Right forelimb (tissue), 1 donor: Measurements from ENCODE around the gene MLNR.
A peak's percentile ranks its signal among the peaks of the same experiment; 100 is the strongest.

ENCODE experiments used
- DNase-seq: peaks from one replicate; pipeline ENCODE4 v3.0.0-alpha.2; 2018

Gene MLNR

DNA sequence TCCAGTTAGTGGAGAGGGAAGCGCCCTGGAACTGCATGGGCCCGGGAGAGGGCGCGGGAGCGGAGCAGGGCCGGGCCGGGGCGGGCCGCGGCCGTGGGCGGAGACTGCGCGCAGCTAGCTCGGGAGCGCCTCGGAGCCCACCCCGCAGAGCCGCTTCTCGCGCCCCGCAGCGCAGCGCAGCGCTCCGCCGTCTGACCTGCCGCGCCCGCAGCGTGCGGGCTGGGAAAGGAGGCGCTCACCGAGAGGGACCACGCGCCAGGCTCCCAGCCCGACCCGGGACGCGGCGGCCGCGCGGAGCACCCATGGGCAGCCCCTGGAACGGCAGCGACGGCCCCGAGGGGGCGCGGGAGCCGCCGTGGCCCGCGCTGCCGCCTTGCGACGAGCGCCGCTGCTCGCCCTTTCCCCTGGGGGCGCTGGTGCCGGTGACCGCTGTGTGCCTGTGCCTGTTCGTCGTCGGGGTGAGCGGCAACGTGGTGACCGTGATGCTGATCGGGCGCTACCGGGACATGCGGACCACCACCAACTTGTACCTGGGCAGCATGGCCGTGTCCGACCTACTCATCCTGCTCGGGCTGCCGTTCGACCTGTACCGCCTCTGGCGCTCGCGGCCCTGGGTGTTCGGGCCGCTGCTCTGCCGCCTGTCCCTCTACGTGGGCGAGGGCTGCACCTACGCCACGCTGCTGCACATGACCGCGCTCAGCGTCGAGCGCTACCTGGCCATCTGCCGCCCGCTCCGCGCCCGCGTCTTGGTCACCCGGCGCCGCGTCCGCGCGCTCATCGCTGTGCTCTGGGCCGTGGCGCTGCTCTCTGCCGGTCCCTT, at the start of gene MLNR:
Gene MLNR (plus strand): TSS at position 303 of the 820 bp plus-strand sequence. CDS start 0 bp downstream, at position 303.
- DNase-seq, result peak; percentile 64

DNA sequence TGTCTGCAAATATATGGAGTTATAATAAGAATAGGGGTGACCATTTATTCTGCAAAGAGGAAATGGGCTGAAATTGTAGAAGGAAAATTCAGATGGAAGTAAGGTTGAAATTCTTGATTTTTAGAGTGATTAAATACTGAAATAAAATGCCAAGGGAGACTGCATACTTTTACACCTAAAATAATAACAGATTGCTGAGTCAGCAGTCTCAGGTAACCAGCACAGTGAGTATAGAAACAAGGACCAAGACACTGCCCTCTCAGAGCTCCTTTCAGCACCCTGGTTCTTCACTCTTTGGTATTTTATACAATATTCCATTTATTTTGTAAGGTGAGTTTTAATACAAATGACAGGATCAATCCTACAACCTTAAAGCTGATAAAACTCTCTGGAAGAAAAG, 48.8 kb upstream of the MLNR start:
- DNase-seq, result no peak

GRCh38 chr13:49183672-49184325, 36.3 kb upstream of the MLNR start:
- DNase-seq, result no peak

DNA sequence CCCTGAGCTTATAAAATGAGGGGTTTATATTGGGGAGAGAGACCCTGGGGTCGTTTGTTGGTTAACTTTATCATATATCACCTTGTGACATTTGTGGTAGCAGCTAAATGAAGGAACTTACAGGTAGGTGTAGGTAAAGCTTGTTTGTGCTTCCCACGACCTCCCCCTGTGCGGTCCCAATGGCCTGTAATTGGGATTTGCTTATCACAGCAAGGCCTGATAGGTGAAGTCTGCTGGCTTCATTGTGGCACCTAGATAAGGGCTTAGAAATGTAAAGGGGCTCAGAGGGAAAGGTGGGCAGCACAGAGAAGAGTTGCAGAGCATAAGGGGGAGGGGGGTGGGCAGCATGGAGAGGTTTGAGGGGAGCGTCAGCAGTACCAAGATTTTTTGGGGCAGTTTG, 35.5 kb upstream of the MLNR start:
- DNase-seq, result no peak

DNA sequence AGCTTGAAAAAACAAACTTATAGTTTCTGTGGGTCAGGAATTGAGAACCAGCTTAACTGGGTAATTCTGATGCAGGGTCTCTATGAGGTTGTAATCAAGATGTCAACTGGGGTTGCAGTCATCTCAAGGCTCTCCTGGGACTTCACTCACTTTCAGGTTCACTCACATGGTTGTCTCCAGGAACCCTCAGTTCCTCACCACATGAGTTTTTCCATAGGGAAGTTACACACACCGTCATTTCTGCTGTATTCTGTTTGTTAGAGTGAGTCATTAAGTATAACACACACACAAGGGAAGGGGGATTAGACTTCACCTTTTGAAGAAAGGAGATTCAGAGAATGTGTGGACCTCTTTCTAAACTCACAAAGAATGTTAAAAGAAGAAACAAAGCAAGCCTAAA, 34.9 kb upstream of the MLNR start:
- no peak for DNase-seq

DNA sequence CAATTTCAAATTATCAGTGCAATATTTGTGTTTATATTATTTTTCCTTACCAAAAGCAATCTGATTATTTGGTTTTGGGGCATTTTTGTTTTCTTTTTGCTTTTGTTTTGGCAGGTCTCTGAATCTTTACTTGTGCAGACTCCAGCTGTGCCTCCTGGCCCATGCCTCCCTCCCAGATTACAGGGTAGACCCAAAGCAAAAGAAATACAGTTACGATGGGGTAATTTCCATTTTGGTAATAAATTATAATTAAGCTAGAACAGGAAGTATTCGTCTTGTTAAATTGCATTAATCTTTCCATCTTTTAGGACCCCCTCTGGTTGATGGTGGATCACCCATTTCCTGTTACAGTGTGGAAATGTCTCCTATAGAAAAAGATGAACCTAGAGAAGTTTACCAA, 29.2 kb upstream of the MLNR start:
- no peak for DNase-seq

GRCh38 chr13:49206641-49207040, 13.5 kb upstream of the MLNR start:
- no peak for DNase-seq

DNA sequence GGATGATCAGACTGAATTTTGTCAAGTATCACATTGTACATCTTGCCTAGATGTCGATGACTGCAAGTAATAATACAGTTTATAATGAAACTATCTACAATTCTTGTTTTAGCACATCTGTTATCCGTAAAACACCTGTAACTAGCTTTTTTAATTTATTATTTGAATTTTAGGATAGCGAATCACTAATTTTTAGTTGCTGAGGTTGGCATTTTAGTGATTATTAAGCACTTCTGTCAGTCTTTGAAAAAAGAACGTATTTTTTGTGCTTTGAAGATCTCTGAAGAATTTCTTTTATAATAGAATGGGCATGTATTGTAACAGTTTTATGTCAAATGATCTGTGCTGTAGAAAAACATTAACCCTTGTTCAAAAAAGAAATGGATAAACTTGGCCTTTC, 11.5 kb upstream of the MLNR start:
- no peak for DNase-seq

DNA sequence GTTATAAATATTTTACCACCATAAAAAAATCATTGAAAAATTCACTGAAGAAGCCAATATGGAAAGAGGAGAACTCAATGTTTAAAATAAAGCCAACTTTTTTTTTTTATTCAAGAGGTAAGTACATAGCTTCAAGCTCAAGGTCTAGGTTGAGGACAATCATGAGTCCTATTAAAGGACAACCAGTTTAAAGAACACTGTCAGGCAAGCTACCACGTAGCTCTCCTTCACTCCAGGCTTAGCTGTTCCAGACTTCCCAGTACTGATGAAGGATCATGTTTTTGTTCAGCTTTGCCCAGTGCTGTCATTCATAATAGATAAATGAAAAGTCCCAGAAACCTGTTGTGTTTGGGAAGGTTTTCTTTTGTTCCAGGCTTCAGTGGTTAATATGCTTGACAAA, 10.0 kb upstream of the MLNR start:
- no peak for DNase-seq

- DNase-seq, result no peak
Measured at GRCh38 chr13:49210669-49211068, 9.5 kb upstream of the MLNR start.

- DNase-seq, result no peak
Measured at GRCh38 chr13:49213539-49213938, 6.6 kb upstream of the MLNR start.

- no peak for DNase-seq
Measured at GRCh38 chr13:49213997-49214916, 5.9 kb upstream of the MLNR start.

DNA sequence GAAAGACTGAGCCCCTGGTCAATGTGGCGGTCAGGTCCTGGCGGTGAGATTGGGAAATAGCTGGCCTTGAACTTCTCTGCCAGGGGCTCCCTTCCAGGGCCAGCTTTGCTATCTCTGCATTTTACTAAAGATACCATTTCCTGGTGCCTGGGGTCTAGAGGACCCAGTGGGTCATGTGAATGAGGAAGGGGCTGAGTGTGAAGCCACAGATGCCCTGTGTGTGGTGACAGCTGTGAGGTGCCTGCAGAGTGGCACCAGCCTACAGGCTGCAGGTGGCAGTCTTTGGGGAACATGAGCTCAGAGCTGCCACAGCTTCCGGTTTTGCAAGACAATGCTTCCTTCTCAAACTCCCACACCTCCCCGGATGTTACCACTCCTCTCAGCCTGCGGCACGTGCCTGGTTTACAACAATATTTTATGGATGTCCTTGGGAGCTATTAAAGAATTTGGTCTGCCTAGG, 5.2 kb upstream of the MLNR start:
- DNase-seq, result no peak

- no peak for DNase-seq
Measured at GRCh38 chr13:49216334-49216733, 3.8 kb upstream of the MLNR start.

GRCh38 chr13:49217962-49218492, 2.1 kb upstream of the MLNR start:
- DNase-seq, result no peak

- DNase-seq, result no peak
Measured at GRCh38 chr13:49218493-49219051, 1.6 kb upstream of the MLNR start.

GRCh38 chr13:49219647-49220035, 497 bp upstream of the MLNR start:
- no peak for DNase-seq

- no peak for DNase-seq
Measured at GRCh38 chr13:49220856-49221589, 885 bp downstream of the MLNR start.

GRCh38 chr13:49221590-49221965, 1.4 kb downstream of the MLNR start:
- DNase-seq, result no peak

DNA sequence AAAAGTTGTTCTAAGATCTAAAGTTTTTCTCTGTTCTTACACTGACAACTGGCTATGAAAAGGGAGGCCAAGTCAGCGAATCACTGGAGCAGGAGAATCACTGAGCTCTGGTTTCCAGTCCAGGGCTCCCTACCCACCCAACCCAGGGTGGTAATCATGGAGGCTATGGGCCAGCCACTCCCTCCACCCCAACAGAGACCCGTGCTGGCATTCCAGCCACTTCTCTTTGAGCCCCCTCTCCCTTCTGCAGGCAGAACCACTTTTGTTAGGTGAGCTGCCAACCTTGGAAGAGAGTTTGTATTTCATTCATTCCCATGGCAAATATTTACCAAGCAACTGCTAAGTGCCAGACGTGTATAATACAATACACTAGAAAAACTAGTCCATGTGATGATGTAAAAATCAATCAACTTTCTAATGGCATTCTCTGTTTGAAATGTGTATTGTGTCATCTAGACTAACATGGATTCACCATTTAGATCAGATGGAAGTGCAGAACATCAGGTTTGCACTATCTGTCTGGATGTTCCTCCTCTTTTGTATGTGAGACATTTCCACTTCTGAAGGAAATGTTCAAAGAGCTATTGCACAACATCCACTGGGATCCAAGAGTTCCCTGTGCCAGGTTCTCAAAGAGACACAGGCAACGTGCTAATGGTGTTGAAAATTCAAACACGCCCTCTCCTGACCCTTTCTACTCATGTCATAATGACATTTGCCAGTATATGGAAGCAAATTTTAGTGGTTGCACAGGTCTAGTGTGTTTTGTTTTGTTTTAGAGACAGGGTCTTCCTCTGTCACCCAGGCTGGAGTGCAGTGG, 5.3 kb downstream of the MLNR start:
- DNase-seq, result no peak

DNA sequence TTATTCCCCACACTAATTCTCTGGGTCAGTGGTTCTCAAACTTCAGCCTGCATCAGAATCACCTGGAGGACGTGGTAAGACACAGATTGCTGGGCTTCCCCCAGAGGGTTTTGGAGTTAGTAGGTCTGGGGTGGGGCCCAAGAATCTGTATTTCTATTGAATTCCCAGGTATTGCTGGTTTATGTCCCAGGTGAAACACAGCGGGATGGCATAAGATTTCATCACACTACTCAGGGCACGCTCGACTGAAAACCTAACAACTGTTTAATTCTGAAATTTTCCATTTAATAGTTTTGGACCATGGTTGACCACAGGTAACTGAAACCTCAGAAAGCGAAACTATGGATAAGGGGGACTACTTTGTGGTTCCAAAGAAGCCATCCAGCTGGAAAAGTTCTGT, 6.5 kb downstream of the MLNR start:
- no peak for DNase-seq
